ENCODE data around the gene FAM3D.
"Not testable (repeated sequence)": the region's sequence is repeated elsewhere in the genome, so short reads cannot be mapped to it uniquely, and the experiment has no call there.

FAM3D gene

DNA sequence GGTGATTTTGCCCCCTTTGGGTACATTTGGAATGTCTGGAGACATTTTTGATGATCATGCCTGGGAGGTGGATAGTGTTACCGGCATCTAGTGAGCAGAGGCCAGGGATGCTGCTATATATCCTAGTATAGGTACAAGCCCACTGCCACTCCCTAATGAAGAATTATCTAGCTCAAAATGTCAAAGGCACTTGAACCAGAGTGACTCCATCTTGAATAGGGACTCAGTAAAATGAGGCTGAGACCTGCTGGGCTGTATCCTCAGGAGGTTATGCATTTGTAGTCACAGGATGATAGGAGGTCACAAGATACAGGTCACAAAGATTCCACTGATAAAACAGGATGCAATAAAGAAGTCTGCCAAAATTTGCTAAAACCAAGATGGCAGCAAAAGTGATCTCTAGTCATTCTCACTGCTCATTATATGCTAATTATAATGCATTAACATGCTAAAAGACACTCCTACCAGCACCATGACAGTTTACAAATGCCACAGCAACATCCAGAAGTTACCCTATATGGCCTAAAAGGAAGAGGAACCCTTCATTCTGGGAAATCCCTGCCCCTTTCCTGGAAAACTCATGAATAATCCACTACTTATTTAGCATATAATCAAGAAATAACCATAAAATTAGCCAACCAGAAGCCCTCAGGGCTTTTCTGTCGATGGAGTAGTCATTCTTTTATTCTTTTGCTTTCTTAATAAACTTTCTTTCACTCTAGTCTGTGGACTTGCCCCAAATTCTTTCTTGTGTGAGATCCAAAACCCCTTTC, 40.0 kb upstream of the FAM3D start:
- no peak for DNase-seq
- WGBS (ENCODE audit: insufficient coverage), result 100% methylated on average over 1 of the region's 2 CpGs
- POLR2A ChIA-PET, result no interaction called here
- CTCF ChIA-PET, result no interaction called here
- Histone ChIP-seq H3K36me3 (ENCODE audit: control insufficient read depth in 4 of 4, insufficient read depth in 4 of 4, low read length in 3 of 4) (no peaks in the 10 kb centered on the region), H3K9me3 (ENCODE audit: control extremely low read depth in 1 of 5, control insufficient read depth in 4 of 5, insufficient read depth in 2 of 5, low read depth in 1 of 5, low read length in 4 of 5) (no peaks in the 10 kb centered on the region), H3K27ac (ENCODE audit: insufficient read depth in 1 of 2, low read depth in 1 of 2, low read length in 2 of 2, poor library complexity in 1 of 2, severe bottlenecking in 2 of 2) (no peak overlapping the region), H3K4me3 (ENCODE audit: control insufficient read depth in 1 of 7, extremely low read depth in 1 of 7, insufficient read depth in 4 of 7, low read depth in 2 of 7, low read length in 6 of 7) (no peak overlapping the region), H3K27me3 (replicated peaks in 2 of 5; ENCODE audit: control insufficient read depth in 4 of 5, insufficient read depth in 5 of 5, low read length in 4 of 5) (no peaks in the 10 kb centered on the region), H3K4me1 (ENCODE audit: control extremely low read depth in 1 of 4, control insufficient read depth in 4 of 4, insufficient read depth in 4 of 4, low read length in 3 of 4) (peaks cover 2 to 12% (median 4%) of the 10 kb centered on the region in 4 experiments)

DNA sequence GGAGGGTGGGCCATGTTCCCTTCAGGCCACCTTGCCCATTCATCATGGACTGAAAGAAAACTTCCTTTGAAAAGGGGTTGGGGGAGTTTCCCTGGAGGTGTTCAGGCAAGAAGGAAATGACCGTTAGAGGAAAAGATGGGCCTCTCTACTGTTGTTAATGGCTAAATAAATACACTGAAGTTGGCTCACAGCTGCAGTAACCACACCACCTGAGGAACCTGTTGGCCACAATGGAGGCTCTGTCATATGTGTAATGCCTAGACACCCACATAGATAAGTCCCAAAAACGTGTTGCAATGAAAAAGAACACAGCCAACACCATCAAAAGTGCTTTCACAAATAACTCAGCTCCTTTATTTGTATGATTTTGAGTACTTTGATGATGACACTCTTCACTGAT, 38.2 kb upstream of the FAM3D start:
- ChIA-PET POLR2A (no interaction called here), CTCF (no interaction called here)
- Histone ChIP-seq H3K27ac (ENCODE audit: insufficient read depth in 1 of 2, low read depth in 1 of 2, low read length in 2 of 2, poor library complexity in 1 of 2, severe bottlenecking in 2 of 2) (no peak overlapping the region), H3K4me1 (ENCODE audit: control extremely low read depth in 1 of 4, control insufficient read depth in 4 of 4, insufficient read depth in 4 of 4, low read length in 3 of 4) (peaks cover 2 to 12% (median 4%) of the 10 kb centered on the region in 4 experiments), H3K9me3 (ENCODE audit: control extremely low read depth in 1 of 5, control insufficient read depth in 4 of 5, insufficient read depth in 2 of 5, low read depth in 1 of 5, low read length in 4 of 5) (no peaks in the 10 kb centered on the region), H3K36me3 (ENCODE audit: control insufficient read depth in 4 of 4, insufficient read depth in 4 of 4, low read length in 3 of 4) (no peaks in the 10 kb centered on the region), H3K4me3 (ENCODE audit: control insufficient read depth in 1 of 7, extremely low read depth in 1 of 7, insufficient read depth in 4 of 7, low read depth in 2 of 7, low read length in 6 of 7) (no peak overlapping the region), H3K27me3 (replicated peaks in 2 of 5; ENCODE audit: control insufficient read depth in 4 of 5, insufficient read depth in 5 of 5, low read length in 4 of 5) (no peaks in the 10 kb centered on the region)
- DNase-seq, result peak in 2 of 3 donors; percentile 36
- 57% methylated on average over 1 of the region's 2 CpGs for WGBS (ENCODE audit: insufficient coverage)

- POLR2A ChIA-PET; H3K4me3 ChIP-seq (ENCODE audit: control insufficient read depth in 1 of 7, extremely low read depth in 1 of 7, insufficient read depth in 4 of 7, low read depth in 2 of 7, low read length in 6 of 7); DNase-seq; H3K27me3 ChIP-seq (replicated peaks in 2 of 5; ENCODE audit: control insufficient read depth in 4 of 5, insufficient read depth in 5 of 5, low read length in 4 of 5); H3K9me3 ChIP-seq (ENCODE audit: control extremely low read depth in 1 of 5, control insufficient read depth in 4 of 5, insufficient read depth in 2 of 5, low read depth in 1 of 5, low read length in 4 of 5); H3K27ac ChIP-seq (ENCODE audit: insufficient read depth in 1 of 2, low read depth in 1 of 2, low read length in 2 of 2, poor library complexity in 1 of 2, severe bottlenecking in 2 of 2); H3K36me3 ChIP-seq (ENCODE audit: control insufficient read depth in 4 of 4, insufficient read depth in 4 of 4, low read length in 3 of 4): not testable (repeated sequence)
- H3K4me1 ChIP-seq (ENCODE audit: control extremely low read depth in 1 of 4, control insufficient read depth in 4 of 4, insufficient read depth in 4 of 4, low read length in 3 of 4), result peaks cover 2 to 12% (median 4%) of the 10 kb centered on the region in 4 experiments
- CTCF ChIA-PET, result interaction anchor here (1.1 kb wide), 1 partner anchor 10 kb away, joined by 4 read pairs; no protein-coding TSS in a partner anchor
- WGBS (ENCODE audit: insufficient coverage), result no CpG with 5 or more reads among the region's 2 CpGs
Observed at GRCh38 chr3:58704304-58704703, 37.7 kb upstream of the FAM3D start.

DNA sequence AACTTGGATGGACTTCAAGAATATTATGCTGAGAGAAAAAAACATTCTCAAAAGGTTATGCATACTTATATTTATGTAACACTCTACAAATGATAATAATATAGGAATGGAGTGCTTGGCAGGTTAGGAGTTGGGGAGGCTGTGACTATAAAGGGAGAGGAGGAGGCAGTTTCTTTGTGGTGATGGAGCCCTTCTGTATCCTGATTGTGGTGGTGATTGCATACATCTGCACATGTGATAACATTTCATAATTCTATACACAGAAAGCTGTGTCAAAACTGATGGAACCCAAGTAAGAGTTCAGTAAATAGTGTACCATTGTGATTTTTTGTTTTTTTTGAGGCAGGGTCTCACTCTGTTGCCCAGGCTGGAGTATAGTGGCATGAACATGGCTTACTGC, 31.7 kb upstream of the FAM3D start:
- peak in 2 of 3 donors; percentile 53 to 54 for DNase-seq
- CTCF ChIA-PET, result no interaction called here
- POLR2A ChIA-PET, result no interaction called here
- Histone ChIP-seq H3K4me3 (ENCODE audit: control insufficient read depth in 1 of 7, extremely low read depth in 1 of 7, insufficient read depth in 4 of 7, low read depth in 2 of 7, low read length in 6 of 7) (no peak overlapping the region), H3K36me3 (ENCODE audit: control insufficient read depth in 4 of 4, insufficient read depth in 4 of 4, low read length in 3 of 4) (no peaks in the 10 kb centered on the region), H3K27me3 (replicated peaks in 2 of 5; ENCODE audit: control insufficient read depth in 4 of 5, insufficient read depth in 5 of 5, low read length in 4 of 5) (no peaks in the 10 kb centered on the region), H3K9me3 (ENCODE audit: control extremely low read depth in 1 of 5, control insufficient read depth in 4 of 5, insufficient read depth in 2 of 5, low read depth in 1 of 5, low read length in 4 of 5) (no peaks in the 10 kb centered on the region), H3K4me1 (ENCODE audit: control extremely low read depth in 1 of 4, control insufficient read depth in 4 of 4, insufficient read depth in 4 of 4, low read length in 3 of 4) (peaks cover 0 to 11% (median 9%) of the 10 kb centered on the region in 4 experiments), H3K27ac (ENCODE audit: insufficient read depth in 1 of 2, low read depth in 1 of 2, low read length in 2 of 2, poor library complexity in 1 of 2, severe bottlenecking in 2 of 2) (no peak overlapping the region)

GRCh38 chr3:58697561-58697960, 31.0 kb upstream of the FAM3D start:
- no peaks in the 10 kb centered on the region for H3K27me3 ChIP-seq (replicated peaks in 2 of 5; ENCODE audit: control insufficient read depth in 4 of 5, insufficient read depth in 5 of 5, low read length in 4 of 5)
- H3K4me1 ChIP-seq (ENCODE audit: control extremely low read depth in 1 of 4, control insufficient read depth in 4 of 4, insufficient read depth in 4 of 4, low read length in 3 of 4), result peaks cover 0 to 11% (median 9%) of the 10 kb centered on the region in 4 experiments
- no peaks in the 10 kb centered on the region for H3K36me3 ChIP-seq (ENCODE audit: control insufficient read depth in 4 of 4, insufficient read depth in 4 of 4, low read length in 3 of 4)
- no peak overlapping the region for H3K27ac ChIP-seq (ENCODE audit: insufficient read depth in 1 of 2, low read depth in 1 of 2, low read length in 2 of 2, poor library complexity in 1 of 2, severe bottlenecking in 2 of 2)
- DNase-seq, result no peak
- H3K4me3 ChIP-seq (ENCODE audit: control insufficient read depth in 1 of 7, extremely low read depth in 1 of 7, insufficient read depth in 4 of 7, low read depth in 2 of 7, low read length in 6 of 7), result no peak overlapping the region
- ChIA-PET CTCF (no interaction called here), POLR2A (no interaction called here)
- H3K9me3 ChIP-seq (ENCODE audit: control extremely low read depth in 1 of 5, control insufficient read depth in 4 of 5, insufficient read depth in 2 of 5, low read depth in 1 of 5, low read length in 4 of 5), result peaks cover 0 to 2% (median 0%) of the 10 kb centered on the region in 5 experiments

DNA sequence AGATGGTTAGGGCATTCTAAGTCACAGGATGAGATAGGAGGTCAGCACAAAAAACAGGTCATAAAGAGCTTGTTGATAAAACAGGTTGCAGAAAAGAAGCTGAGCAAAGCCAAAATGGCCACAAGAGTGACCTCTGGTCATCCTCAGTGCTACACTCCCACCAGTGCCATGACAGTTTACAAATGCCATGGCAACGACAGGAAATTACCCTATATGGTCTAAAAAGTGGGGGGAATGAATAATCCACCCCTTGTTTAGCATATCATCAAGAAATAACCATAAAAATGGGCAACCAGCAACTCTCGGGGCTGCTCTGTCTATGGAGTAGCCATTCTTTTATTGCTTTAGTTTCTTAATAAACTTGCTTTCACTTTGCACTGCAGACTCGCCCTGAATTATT, 30.2 kb upstream of the FAM3D start:
- CTCF ChIA-PET; POLR2A ChIA-PET; H3K4me3 ChIP-seq (ENCODE audit: control insufficient read depth in 1 of 7, extremely low read depth in 1 of 7, insufficient read depth in 4 of 7, low read depth in 2 of 7, low read length in 6 of 7); H3K27ac ChIP-seq (ENCODE audit: insufficient read depth in 1 of 2, low read depth in 1 of 2, low read length in 2 of 2, poor library complexity in 1 of 2, severe bottlenecking in 2 of 2); H3K36me3 ChIP-seq (ENCODE audit: control insufficient read depth in 4 of 4, insufficient read depth in 4 of 4, low read length in 3 of 4); DNase-seq; H3K27me3 ChIP-seq (replicated peaks in 2 of 5; ENCODE audit: control insufficient read depth in 4 of 5, insufficient read depth in 5 of 5, low read length in 4 of 5); H3K9me3 ChIP-seq (ENCODE audit: control extremely low read depth in 1 of 5, control insufficient read depth in 4 of 5, insufficient read depth in 2 of 5, low read depth in 1 of 5, low read length in 4 of 5): not testable (repeated sequence)
- WGBS (ENCODE audit: insufficient coverage), result 83% methylated on average over 2 of the region's 3 CpGs
- peaks cover 0 to 11% (median 9%) of the 10 kb centered on the region in 4 experiments for H3K4me1 ChIP-seq (ENCODE audit: control extremely low read depth in 1 of 4, control insufficient read depth in 4 of 4, insufficient read depth in 4 of 4, low read length in 3 of 4)

DNA sequence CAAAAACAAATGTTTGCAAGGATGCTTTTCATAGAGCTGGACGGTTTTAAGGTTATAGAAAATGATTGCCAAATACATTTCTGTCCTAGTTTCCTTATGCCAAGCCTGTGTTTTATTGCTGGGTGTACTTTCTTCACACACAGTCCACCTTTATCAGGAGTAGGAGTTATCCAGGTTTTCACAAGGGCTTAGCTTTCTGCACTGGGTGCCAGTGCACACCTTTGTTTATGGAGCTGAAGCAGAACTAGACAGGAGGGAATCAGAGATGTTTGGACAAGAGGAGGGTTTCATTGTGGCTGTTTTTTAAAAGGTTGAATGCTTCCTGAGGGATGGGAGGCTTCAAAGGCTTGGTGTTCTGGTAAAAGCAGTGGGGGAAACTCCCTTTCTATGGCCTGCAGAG, 29.5 kb upstream of the FAM3D start:
- H3K27me3 ChIP-seq (replicated peaks in 2 of 5; ENCODE audit: control insufficient read depth in 4 of 5, insufficient read depth in 5 of 5, low read length in 4 of 5), result no peaks in the 10 kb centered on the region
- POLR2A ChIA-PET, result no interaction called here
- H3K4me3 ChIP-seq (ENCODE audit: control insufficient read depth in 1 of 7, extremely low read depth in 1 of 7, insufficient read depth in 4 of 7, low read depth in 2 of 7, low read length in 6 of 7), result no peak overlapping the region
- H3K9me3 ChIP-seq (ENCODE audit: control extremely low read depth in 1 of 5, control insufficient read depth in 4 of 5, insufficient read depth in 2 of 5, low read depth in 1 of 5, low read length in 4 of 5), result peaks cover 4 to 12% (median 5%) of the 10 kb centered on the region in 5 experiments
- no CpG with 5 or more reads among the region's 1 CpG for WGBS (ENCODE audit: insufficient coverage)
- peaks cover 0 to 11% (median 9%) of the 10 kb centered on the region in 4 experiments for H3K4me1 ChIP-seq (ENCODE audit: control extremely low read depth in 1 of 4, control insufficient read depth in 4 of 4, insufficient read depth in 4 of 4, low read length in 3 of 4)
- DNase-seq, result no peak
- no peaks in the 10 kb centered on the region for H3K36me3 ChIP-seq (ENCODE audit: control insufficient read depth in 4 of 4, insufficient read depth in 4 of 4, low read length in 3 of 4)
- H3K27ac ChIP-seq (ENCODE audit: insufficient read depth in 1 of 2, low read depth in 1 of 2, low read length in 2 of 2, poor library complexity in 1 of 2, severe bottlenecking in 2 of 2), result no peak overlapping the region
- CTCF ChIA-PET, result interaction anchor here (1.2 kb wide), 1 partner anchor 35 kb away, joined by 4 read pairs; no protein-coding TSS in a partner anchor
